ENCODE results near the gene IL19. TPM values are rescaled to one million over a fixed set of nuclear protein-coding genes. Genes with fewer than 3 reads are reported as not detected.

Gene IL19
- polyA plus RNA-seq, 1 of the 3 experiments (the other 2 are of a cell fraction): not detected

- ChIA-PET CTCF (interaction anchor here (1.1 kb wide), 1 partner anchor 103 kb away, joined by 3 read pairs; no protein-coding TSS in a partner anchor), POLR2A (no interaction called here)
Observed at GRCh38 chr1:206829282-206829681, 58.7 kb downstream of the IL19 start.

GRCh38 chr1:206829875-206830274 lies 59.3 kb downstream of the IL19 start:
- CTCF ChIA-PET: interaction anchor here (1.1 kb wide), 1 partner anchor 103 kb away, joined by 3 read pairs; no protein-coding TSS in a partner anchor
- no peak for DNase-seq
- Histone ChIP-seq H3K9me2 (no peaks in the 10 kb centered on the region), H3K9ac (no peak overlapping the region), H3K4me1 (ENCODE audit: control insufficient read depth in 1 of 2, insufficient read depth in 2 of 2, low read depth in 1 of 2, low read length in 1 of 2) (peaks cover 0 to 6% of the 10 kb centered on the region in 2 experiments; a peak in 1 of 4 replicates), H3K27me3 (ENCODE audit: insufficient read depth) (no peaks in the 10 kb centered on the region; the same call in 1 of the 2 replicates), H3K4me3 (ENCODE audit: low read depth in 2 of 2, low read length in 1 of 2) (no peak overlapping the region), H3K4me2 (no peak overlapping the region), H3K79me2 (ENCODE audit: insufficient read depth) (no peaks in the 10 kb centered on the region), H2AFZ (ENCODE audit: low read depth) (no peak overlapping the region), H3K36me3 (replicated peaks in 1 of 2; ENCODE audit: control insufficient read depth in 1 of 2, insufficient read depth in 2 of 2, low read length in 1 of 2) (no peaks in the 10 kb centered on the region), H3F3A (replicated peaks; ENCODE audit: insufficient read depth) (no peaks in the 10 kb centered on the region), H3K27ac (ENCODE audit: low read depth in 2 of 2, low read length in 1 of 2) (no peak overlapping the region), H3K9me3 (no peaks in the 10 kb centered on the region), H4K20me1 (ENCODE audit: insufficient read depth) (no peaks in the 10 kb centered on the region)
- TF ChIP-seq SIN3A (IDR thresholded peaks at IDR 0.05; ENCODE audit: borderline replicate concordance, low read depth, low read length): no peak
- TF ChIP-seq ELF1 (IDR thresholded peaks at IDR 0.05): no peak
- TF ChIP-seq CTCF (IDR thresholded peaks at IDR 0.05): no peak
- no peak for TF ChIP-seq YY1 (IDR thresholded peaks at IDR 0.05; ENCODE audit: low read depth)
- TF ChIP-seq RCOR1 (IDR thresholded peaks at IDR 0.05; ENCODE audit: low read length): no peak
- TF ChIP-seq EP300 (IDR thresholded peaks at IDR 0.05; ENCODE audit: borderline replicate concordance in 1 of 2, low read depth in 1 of 2, low read length in 1 of 2): no peak
- TF ChIP-seq FOSL2 (IDR thresholded peaks at IDR 0.05; ENCODE audit: borderline replicate concordance, low read depth): no peak
- no peak for TF ChIP-seq PBX3 (IDR thresholded peaks at IDR 0.05)
- no peak for TF ChIP-seq RAD21 (IDR thresholded peaks at IDR 0.05; ENCODE audit: low read length)
- no peak for TF ChIP-seq ZBTB33 (IDR thresholded peaks at IDR 0.05; ENCODE audit: borderline replicate concordance, low read depth)
- no peak for TF ChIP-seq SMC3 (IDR thresholded peaks at IDR 0.05; ENCODE audit: low read depth, low read length)
- no peak for TF ChIP-seq IRF3 (IDR thresholded peaks at IDR 0.05; ENCODE audit: low read depth, low read length)
- no peak for TF ChIP-seq TAF1 (IDR thresholded peaks at IDR 0.05; ENCODE audit: borderline replicate concordance, low read depth, low read length)
- no peak for TF ChIP-seq JUND (IDR thresholded peaks at IDR 0.05)
- POLR2A ChIA-PET: no interaction called here
- 47% methylated on average over 2 of the region's 2 CpGs for WGBS (ENCODE audit: low lambda C conversion rate)

More at GRCh38 chr1:206829282-206829681, 58.7 kb downstream of the IL19 start:
- DNase-seq: no peak
- H3K27me3 ChIP-seq (ENCODE audit: insufficient read depth): no peaks in the 10 kb centered on the region; the same call in 1 of the 2 replicates
- H3K9me3 ChIP-seq: no peaks in the 10 kb centered on the region
- no peak overlapping the region for H3K27ac ChIP-seq (ENCODE audit: low read depth in 2 of 2, low read length in 1 of 2)
- H2AFZ ChIP-seq (ENCODE audit: low read depth): no peak overlapping the region
- no peak overlapping the region for H3K4me2 ChIP-seq
- TF ChIP-seq SMC3 (IDR thresholded peaks at IDR 0.05; ENCODE audit: low read depth, low read length): no peak
- no peak for TF ChIP-seq RAD21 (IDR thresholded peaks at IDR 0.05; ENCODE audit: low read length)
- TF ChIP-seq FOSL2 (IDR thresholded peaks at IDR 0.05; ENCODE audit: borderline replicate concordance, low read depth): no peak
- no peak for TF ChIP-seq MXI1 (IDR thresholded peaks at IDR 0.05; ENCODE audit: low read depth, low read length)
- TF ChIP-seq TAF1 (IDR thresholded peaks at IDR 0.05; ENCODE audit: borderline replicate concordance, low read depth, low read length): no peak
- TF ChIP-seq YY1 (IDR thresholded peaks at IDR 0.05; ENCODE audit: low read depth): no peak
- no peaks in the 10 kb centered on the region for H3K9me2 ChIP-seq
- no peak overlapping the region for H3K4me3 ChIP-seq (ENCODE audit: low read depth in 2 of 2, low read length in 1 of 2)
- no peaks in the 10 kb centered on the region for H4K20me1 ChIP-seq (ENCODE audit: insufficient read depth)
- peaks cover 0 to 6% of the 10 kb centered on the region in 2 experiments; a peak in 1 of 4 replicates for H3K4me1 ChIP-seq (ENCODE audit: control insufficient read depth in 1 of 2, insufficient read depth in 2 of 2, low read depth in 1 of 2, low read length in 1 of 2)
- H3F3A ChIP-seq (replicated peaks; ENCODE audit: insufficient read depth): no peaks in the 10 kb centered on the region
- H3K9ac ChIP-seq: no peak overlapping the region
- WGBS (ENCODE audit: low lambda C conversion rate): 63% methylated on average over 6 of the region's 6 CpGs
- H3K36me3 ChIP-seq (replicated peaks in 1 of 2; ENCODE audit: control insufficient read depth in 1 of 2, insufficient read depth in 2 of 2, low read length in 1 of 2): no peaks in the 10 kb centered on the region
- no peaks in the 10 kb centered on the region for H3K79me2 ChIP-seq (ENCODE audit: insufficient read depth)
